Liver (tissue), 3 donors: ENCODE results near the gene RNASE8.

Experiments used
- EGR1 ChIP-seq, 2 donors: IDR thresholded peaks; 2 replicates each; pipeline ENCODE4 v1.6.1; 2016 to 2018; ENCODE audit warnings: antibody characterized with exemption in 2 of 2, low read depth in 2 of 2
- FOXA1 ChIP-seq: IDR thresholded peaks from 2 replicates; pipeline ENCODE4 v1.6.1; 2016; ENCODE audit warnings: antibody characterized with exemption
- GABPA ChIP-seq, 2 donors: IDR thresholded peaks in 1 of 2; conservative IDR thresholded peaks in 1 of 2; 2 replicates each; pipeline ENCODE4 v1.6.1; 2016; ENCODE audit warnings: antibody characterized with exemption in 2 of 2, mild to moderate bottlenecking in 1 of 2, moderate library complexity in 1 of 2
- HNF4A ChIP-seq, 2 donors: conservative IDR thresholded peaks; 2 replicates each; pipeline ENCODE4 v1.6.1; 2016; ENCODE audit warnings: antibody characterized with exemption in 2 of 2, mild to moderate bottlenecking in 2 of 2
- NR2F2 ChIP-seq: IDR thresholded peaks from 2 replicates; pipeline ENCODE4 v1.6.1; 2016; ENCODE audit warnings: antibody characterized with exemption
- RAD21 ChIP-seq, 2 donors: IDR thresholded peaks; 2 replicates each; pipeline ENCODE4 v1.6.1; 2016; ENCODE audit warnings: antibody characterized with exemption in 2 of 2, mild to moderate bottlenecking in 2 of 2
- RXRA ChIP-seq, 2 donors: IDR thresholded peaks; 2 replicates each; pipeline ENCODE4 v1.6.1; 2017 to 2018; ENCODE audit warnings: antibody characterized with exemption in 2 of 2, mild to moderate bottlenecking in 1 of 2
- SP1 ChIP-seq: IDR thresholded peaks from 2 replicates; pipeline ENCODE4 v1.6.1; 2018; ENCODE audit warnings: antibody characterized with exemption, mild to moderate bottlenecking
- TAF1 ChIP-seq: conservative IDR thresholded peaks from 2 replicates; pipeline ENCODE4 v1.6.1; 2016; ENCODE audit warnings: antibody characterized with exemption, mild to moderate bottlenecking
- TF ChIP-seq, protein P1 (sequence below): fragments of 150-350 bp; IDR thresholded peaks from 2 replicates; pipeline ENCODE4 v1.5.1; 2017; ENCODE audit warnings: improper control_type of control experiment, low read depth, low read length; ENCODE audit not compliant: missing input control
- TF ChIP-seq, protein P2 (sequence below): IDR thresholded peaks from 2 replicates; pipeline ENCODE4 v1.6.1; 2016; ENCODE audit warnings: antibody characterized with exemption, mild to moderate bottlenecking
- TF ChIP-seq, protein P3 (sequence below): IDR thresholded peaks from 2 replicates; pipeline ENCODE4 v1.6.1; 2016; ENCODE audit warnings: antibody characterized with exemption
- donor health status: healthy.
- donor health status: healthy.

DNA sequence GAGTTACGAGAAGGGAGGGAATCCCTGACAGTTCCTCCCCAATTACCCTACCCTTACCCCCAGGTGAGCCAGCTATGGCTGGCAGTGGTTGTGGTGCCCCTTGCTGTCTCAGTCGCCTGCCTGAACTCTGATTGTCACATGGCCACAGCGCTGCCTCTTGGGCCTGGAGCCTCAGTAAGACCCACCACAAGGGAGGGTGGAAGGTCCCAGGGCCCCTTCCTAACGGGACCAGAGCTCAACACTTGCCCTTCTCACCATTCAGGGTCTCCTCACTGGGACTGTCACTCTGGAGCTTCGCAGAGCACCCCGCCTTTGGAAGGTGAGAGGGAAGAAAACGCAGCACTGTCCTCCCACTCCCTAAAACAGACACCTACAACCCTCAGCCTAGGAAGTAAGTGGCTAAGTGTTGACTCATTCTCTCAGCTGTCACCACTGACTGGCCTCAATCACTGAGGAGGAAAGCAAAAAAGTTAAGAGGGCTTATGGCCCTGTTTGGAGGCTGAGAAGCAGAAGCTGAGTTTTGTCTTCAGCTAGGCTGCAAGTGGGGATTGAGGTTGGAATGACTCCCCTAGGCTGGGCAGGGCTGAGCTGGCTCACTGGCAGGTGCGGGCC, 44.3 kb downstream of the RNASE8 start:
- TF ChIP-seq, protein P1, sequence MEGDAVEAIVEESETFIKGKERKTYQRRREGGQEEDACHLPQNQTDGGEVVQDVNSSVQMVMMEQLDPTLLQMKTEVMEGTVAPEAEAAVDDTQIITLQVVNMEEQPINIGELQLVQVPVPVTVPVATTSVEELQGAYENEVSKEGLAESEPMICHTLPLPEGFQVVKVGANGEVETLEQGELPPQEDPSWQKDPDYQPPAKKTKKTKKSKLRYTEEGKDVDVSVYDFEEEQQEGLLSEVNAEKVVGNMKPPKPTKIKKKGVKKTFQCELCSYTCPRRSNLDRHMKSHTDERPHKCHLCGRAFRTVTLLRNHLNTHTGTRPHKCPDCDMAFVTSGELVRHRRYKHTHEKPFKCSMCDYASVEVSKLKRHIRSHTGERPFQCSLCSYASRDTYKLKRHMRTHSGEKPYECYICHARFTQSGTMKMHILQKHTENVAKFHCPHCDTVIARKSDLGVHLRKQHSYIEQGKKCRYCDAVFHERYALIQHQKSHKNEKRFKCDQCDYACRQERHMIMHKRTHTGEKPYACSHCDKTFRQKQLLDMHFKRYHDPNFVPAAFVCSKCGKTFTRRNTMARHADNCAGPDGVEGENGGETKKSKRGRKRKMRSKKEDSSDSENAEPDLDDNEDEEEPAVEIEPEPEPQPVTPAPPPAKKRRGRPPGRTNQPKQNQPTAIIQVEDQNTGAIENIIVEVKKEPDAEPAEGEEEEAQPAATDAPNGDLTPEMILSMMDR = no peak
- TF ChIP-seq, protein P2, sequence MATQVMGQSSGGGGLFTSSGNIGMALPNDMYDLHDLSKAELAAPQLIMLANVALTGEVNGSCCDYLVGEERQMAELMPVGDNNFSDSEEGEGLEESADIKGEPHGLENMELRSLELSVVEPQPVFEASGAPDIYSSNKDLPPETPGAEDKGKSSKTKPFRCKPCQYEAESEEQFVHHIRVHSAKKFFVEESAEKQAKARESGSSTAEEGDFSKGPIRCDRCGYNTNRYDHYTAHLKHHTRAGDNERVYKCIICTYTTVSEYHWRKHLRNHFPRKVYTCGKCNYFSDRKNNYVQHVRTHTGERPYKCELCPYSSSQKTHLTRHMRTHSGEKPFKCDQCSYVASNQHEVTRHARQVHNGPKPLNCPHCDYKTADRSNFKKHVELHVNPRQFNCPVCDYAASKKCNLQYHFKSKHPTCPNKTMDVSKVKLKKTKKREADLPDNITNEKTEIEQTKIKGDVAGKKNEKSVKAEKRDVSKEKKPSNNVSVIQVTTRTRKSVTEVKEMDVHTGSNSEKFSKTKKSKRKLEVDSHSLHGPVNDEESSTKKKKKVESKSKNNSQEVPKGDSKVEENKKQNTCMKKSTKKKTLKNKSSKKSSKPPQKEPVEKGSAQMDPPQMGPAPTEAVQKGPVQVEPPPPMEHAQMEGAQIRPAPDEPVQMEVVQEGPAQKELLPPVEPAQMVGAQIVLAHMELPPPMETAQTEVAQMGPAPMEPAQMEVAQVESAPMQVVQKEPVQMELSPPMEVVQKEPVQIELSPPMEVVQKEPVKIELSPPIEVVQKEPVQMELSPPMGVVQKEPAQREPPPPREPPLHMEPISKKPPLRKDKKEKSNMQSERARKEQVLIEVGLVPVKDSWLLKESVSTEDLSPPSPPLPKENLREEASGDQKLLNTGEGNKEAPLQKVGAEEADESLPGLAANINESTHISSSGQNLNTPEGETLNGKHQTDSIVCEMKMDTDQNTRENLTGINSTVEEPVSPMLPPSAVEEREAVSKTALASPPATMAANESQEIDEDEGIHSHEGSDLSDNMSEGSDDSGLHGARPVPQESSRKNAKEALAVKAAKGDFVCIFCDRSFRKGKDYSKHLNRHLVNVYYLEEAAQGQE = no peak
- TF ChIP-seq NR2F2 (no peak), EGR1 (IDR thresholded peaks at IDR 0.05; ENCODE audit: low read depth in 2 of 2) (no peak), RXRA (IDR thresholded peaks at IDR 0.05) (no peak), GABPA (IDR thresholded peaks at IDR 0.05 in 1 of 2, conservative IDR thresholded peaks at IDR 0.05 in 1 of 2) (no peak), SP1 (no peak), RAD21 (IDR thresholded peaks at IDR 0.05) (no peak), HNF4A (conservative IDR thresholded peaks at IDR 0.05) (no peak), TAF1 (no peak), FOXA1 (no peak)
- TF ChIP-seq, protein P3, sequence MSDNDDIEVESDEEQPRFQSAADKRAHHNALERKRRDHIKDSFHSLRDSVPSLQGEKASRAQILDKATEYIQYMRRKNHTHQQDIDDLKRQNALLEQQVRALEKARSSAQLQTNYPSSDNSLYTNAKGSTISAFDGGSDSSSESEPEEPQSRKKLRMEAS = no peak
